HG03103 (cell line): ENCODE data around the gene MACROD1.

Source experiments
- ATAC-seq: cut with Tn5 transposase; IDR thresholded peaks from one replicate; pipeline ENCODE4 v1.9.1; 2021; ENCODE audit warnings: low read depth; ENCODE audit not compliant: unreplicated experiment

MACROD1 gene

GRCh38 chr11:64165842-64166635 lies at the start of gene MACROD1:
TSS of gene MACROD1 (minus strand) at chr11:64166113. CDS start at chr11:64165994, 119 bp downstream.
- ATAC-seq: peak; percentile 75

DNA sequence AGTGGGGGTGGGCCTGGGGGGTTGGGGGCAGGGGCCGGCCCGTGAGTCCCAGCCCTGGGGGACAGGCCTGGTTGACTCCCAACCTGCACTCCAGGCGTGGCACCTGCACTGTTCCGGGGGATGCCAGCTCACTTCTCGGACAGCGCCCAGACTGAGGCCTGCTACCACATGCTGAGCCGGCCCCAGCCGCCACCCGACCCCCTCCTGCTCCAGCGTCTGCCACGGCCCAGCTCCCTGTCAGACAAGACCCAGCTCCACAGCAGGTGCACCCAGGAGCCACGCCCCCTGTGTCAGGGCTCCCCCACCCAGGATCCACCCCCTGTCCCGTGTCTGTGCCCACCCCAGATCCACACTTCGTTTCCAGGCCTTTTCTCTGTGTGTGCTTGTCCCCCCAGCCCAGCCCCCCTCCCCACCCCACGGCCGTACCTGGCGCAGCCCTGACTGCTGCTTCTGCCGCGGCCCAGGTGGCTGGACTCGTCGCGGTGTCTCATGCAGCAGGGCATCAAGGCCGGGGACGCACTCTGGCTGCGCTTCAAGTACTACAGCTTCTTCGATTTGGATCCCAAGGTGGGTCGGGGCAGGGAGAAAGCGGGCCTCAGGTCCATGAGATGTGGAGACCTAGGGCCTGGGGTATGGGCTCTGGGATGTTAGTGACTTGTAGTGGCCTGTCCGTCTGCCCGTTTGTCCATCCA lies 45.4 kb upstream of the MACROD1 start:
- no peak for ATAC-seq

DNA sequence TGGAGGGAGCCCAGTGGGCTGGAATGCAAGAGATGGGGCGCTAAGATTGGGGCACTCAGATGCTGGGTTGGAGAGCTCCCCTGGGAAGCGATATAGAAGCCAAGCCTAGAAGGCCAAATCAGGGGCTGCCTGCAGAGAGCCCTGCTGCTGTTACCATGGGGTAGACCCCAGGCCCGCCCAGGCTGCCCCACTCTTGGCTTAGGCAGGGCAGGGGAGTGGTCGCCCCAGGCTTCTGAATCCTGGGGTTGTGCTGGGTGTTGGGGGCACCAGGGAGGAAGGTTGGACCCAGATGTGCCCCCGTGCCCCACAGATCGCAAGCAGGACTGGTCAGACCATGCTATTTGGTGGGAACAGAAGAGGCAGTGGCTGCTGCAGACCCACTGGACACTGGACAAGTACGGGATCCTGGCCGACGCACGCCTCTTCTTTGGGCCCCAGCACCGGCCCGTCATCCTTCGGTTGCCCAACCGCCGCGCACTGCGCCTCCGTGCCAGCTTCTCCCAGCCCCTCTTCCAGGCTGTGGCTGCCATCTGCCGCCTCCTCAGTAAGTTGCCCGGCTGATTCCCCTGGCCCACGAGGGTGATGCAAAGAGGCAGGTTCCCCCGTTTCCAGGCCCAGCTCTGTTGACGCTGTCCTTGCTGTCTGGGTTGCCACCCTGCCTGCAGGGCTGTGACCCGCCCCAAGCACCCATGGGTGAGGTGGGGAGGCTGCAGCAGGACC lies 44.5 kb upstream of the MACROD1 start:
- no peak for ATAC-seq

DNA sequence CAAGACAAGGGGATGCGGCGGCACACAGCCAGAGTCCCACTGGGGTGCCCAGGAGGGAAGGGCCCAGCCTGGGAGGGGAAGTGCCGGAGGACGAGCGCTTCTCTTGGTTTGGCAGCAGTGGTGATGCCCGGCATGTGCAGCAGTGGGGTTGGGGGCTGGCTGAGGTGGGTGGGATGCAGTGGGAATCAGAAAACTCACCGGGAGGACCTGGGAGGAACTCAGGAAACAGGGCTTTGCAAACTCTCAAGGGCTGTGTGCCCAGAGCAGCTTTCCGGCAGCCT lies 43.6 kb upstream of the MACROD1 start:
- no peak for ATAC-seq

DNA sequence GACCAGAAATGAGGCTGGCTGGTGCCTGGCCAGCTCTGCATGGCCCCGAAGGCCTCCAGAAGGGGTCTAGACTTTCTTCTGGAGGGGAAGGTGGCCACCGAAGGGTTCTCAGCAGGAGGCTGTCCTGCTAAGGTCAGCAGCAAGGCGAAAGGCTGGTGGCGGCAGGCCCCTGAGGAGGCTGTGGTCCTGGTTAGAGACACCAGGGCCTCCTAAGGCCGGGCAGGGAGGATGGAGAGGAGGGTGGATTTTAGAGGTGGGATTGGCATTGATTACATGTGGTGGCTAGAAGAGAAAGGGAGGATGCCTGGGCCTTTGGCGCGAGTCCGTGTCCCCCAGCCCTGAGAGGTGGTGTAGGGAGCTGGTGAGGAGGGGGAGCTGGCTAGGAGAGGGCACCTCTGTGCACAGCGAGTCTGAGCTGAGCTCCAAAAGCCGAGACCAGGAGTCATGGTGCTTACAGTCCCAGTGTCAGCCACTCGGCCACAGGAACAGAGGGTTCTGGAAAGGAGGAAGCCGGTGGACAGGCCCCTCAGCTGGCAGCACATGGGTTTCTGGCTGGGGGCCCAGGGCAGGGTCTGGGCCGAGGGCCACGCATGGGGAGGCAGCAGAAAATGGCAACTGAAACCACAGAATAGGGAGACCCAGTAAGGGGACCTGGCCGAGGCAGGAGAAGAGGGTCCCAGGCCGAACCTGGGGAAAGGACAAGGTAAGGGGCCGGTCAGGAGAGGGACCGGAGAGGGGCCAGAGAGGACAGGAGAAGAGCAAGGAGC lies 43.1 kb upstream of the MACROD1 start:
- ATAC-seq: no peak

GRCh38 chr11:64208086-64208795 lies 42.3 kb upstream of the MACROD1 start:
- ATAC-seq: no peak

DNA sequence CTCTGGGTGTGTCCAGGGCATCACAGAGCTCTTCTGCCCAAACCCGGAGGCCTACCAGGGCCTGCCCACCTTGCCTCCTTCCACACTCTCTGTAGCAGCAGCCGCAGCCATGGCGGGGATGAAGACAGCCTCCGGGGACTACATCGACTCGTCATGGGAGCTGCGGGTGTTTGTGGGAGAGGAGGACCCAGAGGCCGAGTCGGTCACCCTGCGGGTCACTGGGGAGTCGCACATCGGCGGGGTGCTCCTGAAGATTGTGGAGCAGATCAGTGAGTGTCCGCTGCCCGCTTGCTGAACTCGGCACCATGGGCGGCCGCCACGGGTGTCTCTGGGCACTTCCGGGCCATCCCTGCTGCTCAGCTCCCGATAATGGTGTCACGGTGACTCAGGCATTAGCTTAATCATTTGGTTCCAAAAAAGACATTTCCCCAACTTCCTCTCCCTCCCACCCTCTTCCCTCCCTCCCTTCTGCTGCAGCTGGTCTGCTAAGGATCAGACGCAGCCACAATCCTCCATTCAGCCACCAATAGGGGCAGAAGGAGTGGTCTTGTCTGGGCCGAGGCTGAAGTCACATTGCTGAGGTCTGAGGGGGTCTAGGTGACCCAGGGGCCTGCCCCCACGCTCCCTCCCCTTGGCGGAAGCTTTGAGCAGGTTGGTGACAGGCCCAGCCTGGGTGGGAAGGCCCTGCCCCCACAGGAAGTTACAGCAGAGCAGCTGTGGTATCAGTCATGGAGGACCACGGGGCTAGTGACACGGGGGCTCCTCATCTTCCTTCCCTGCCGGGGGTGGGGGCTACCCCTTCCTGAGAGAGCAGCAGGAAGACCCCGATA lies 41.6 kb upstream of the MACROD1 start:
- peak; percentile 42 for ATAC-seq

- ATAC-seq: no peak
These were observed 40.7 kb upstream of the MACROD1 start, which contains the start of gene FERMT3 for GRCh38 chr11:64206457-64207255. TSS of gene FERMT3 (plus strand) at chr11:64206721. CDS start at chr11:64207365, 644 bp downstream.

DNA sequence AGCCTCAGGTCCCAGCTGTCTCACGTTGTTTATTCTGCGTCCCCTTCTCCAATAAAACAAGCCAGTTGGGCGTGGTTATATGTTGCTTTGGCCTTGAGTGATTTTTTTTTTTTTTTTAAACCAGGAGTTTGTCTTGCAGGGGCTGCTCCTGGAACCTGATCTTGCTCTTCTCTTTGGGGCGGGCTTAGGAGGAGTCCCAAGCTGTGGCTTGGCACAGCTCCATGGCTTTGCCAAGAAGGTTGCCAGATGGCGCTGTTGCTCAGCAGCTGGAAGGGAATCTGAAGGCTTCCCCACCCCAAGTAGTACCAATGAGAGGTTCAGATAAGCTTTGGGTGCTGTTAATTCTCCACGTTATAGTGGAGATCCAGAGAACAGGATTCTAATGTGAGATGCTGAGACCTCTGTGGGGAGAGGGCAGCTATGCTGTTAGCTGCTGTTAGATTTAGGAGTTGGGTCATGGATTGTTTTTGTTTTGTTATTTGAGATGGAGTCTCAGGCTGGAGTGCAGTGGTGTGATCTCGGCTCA lies 38.6 kb upstream of the MACROD1 start:
- ATAC-seq: no peak

- no peak for ATAC-seq
These were observed 38.1 kb upstream of the MACROD1 start for GRCh38 chr11:64204080-64204440.

- no peak for ATAC-seq
These were observed 37.6 kb upstream of the MACROD1 start for GRCh38 chr11:64203421-64204079.

- ATAC-seq: no peak
These were observed 37.1 kb upstream of the MACROD1 start for GRCh38 chr11:64202992-64203391.

- no peak for ATAC-seq
These were observed 35.6 kb upstream of the MACROD1 start for GRCh38 chr11:64201543-64201942.

DNA sequence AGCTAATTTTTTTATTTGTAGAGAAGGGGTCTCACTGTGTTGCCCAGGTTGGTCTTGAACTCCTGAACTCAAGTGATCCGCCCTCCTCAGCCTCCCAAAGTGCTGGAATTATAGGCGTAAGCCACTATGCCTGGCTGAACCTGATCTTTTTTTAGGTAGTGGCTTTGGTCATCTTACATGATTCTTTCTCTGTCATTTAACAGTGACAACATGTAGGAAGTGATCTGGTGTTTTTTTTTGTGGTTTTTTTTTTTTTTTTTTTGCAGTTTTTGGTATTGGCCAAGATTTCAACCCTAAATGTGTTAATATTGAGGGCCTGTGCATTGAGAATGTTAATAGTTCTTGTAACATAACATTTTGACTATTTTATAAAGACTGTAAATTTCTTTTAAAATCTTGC lies 32.6 kb upstream of the MACROD1 start:
- no peak for ATAC-seq

DNA sequence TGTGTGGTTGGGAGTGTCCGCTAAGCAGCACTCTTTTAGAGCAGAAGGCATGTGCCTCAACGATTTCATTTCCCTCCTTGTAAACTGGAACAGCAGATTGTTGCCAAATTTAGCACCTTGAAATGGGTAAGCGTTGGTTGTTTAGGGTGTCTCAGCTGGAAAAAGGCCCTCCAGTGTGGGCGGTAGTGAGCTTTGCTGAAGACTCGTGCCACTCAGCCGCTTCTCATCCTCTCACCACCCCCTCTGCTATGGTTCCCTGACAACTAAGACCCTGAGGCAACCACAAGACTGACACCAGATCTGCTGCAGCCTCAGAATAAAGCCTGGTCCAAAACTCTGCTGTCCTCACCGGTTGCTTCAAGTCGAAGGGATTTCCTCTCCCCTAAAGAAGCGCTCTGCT lies 30.7 kb upstream of the MACROD1 start:
- no peak for ATAC-seq

- no peak for ATAC-seq
These were observed 26.5 kb upstream of the MACROD1 start for GRCh38 chr11:64192434-64192833.

DNA sequence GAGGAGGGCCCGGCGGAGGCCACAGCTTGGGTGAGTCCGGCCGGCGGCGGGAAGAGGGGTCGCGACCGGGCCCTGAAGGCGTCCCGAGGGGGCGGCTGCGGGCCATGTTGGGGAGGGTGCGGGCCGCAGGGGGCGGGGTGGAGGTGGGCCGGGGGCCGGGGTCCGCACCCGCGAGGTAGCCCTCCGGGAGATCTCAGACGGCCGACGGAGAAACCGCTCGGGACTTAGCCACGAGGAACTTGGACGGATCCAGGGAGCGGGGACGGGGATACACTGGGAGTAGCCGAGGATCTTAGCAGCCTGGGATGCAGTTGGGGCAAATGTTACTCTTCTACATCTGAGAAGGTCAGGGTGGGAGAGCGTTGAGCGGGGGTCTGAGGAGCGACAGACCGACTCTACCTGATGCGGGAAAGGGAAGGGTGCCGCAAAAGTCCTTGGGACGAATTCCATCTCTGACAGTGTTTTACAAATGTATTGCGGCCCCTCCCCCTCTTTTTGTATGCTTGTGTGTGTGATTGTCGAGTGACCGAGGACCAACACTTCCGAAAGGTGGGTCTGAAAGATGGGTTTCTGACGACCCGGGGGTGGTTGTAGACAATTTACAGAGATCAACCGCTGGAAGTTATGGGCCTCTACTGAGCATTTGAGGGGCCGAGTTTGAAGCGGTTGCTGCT lies 20.7 kb upstream of the MACROD1 start:
- ATAC-seq: no peak
